NB4 (cell line): ENCODE measurements around the gene SMKR1.

Source experiments
- DNase-seq: peaks from one replicate; pipeline ENCODE4 v3.0.0; 2010; ENCODE audit warnings: low read depth
- H3K4me3 ChIP-seq: one replicate; pipeline ENCODE4 v1.5.1; 2011; ENCODE audit warnings: mild to moderate bottlenecking, low read depth, low read length, moderate library complexity
- MYC ChIP-seq: IDR thresholded peaks from 2 replicates; pipeline ENCODE4 v1.6.1; 2011; ENCODE audit warnings: low read depth, low read length
- POLR2A ChIP-seq: IDR thresholded peaks from 2 replicates; pipeline ENCODE4 v1.6.1; 2011; ENCODE audit warnings: mild to moderate bottlenecking; ENCODE audit not compliant: insufficient read length; ENCODE audit errors: extremely low read depth
- TF ChIP-seq, protein P1 (sequence below): IDR thresholded peaks from 2 replicates; pipeline ENCODE4 v1.6.1; 2011; ENCODE audit warnings: low read depth, low read length
- TF ChIP-seq, protein P2 (sequence below): IDR thresholded peaks from one replicate; pipeline ENCODE4 v1.5.1; 2012; ENCODE audit warnings: low read depth, low read length

Gene SMKR1

DNA sequence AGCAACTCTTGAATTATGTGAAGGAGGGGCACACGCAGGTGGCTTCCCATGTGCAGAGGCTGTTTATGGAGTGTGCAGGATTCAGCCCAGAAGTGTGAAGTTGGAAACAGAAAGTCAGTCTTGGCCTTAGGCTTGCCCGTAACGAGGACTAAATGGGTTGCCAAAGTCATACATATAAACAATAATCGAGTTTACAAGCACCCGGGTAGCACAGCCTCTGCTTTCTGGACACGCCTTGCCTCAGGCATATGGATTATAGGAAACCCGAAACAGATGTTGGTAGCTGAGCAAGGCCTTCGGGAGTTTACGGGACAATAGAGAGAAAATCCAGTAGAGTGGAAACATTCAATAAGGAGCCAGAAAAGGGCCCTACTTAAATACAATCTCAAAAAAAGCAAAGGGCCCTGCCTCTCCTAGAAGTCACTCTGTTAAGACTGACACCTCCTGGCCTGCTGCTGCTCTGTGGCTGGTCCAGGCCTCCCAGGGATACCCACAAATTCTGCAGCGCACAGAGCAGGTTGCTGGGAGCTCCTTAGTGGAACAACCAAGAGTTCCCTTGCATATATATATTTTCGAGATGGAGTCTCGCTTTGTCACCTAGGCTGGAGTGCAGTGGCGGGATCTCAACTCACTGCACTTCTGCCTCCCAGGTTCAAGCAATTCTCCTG is 48.5 kb downstream of the SMKR1 start:
- no peak overlapping the region for H3K4me3 ChIP-seq
- DNase-seq, result no peak
- TF ChIP-seq MYC, result no peak
- TF ChIP-seq, protein P1, sequence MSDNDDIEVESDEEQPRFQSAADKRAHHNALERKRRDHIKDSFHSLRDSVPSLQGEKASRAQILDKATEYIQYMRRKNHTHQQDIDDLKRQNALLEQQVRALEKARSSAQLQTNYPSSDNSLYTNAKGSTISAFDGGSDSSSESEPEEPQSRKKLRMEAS, result no peak
- TF ChIP-seq, protein P2, sequence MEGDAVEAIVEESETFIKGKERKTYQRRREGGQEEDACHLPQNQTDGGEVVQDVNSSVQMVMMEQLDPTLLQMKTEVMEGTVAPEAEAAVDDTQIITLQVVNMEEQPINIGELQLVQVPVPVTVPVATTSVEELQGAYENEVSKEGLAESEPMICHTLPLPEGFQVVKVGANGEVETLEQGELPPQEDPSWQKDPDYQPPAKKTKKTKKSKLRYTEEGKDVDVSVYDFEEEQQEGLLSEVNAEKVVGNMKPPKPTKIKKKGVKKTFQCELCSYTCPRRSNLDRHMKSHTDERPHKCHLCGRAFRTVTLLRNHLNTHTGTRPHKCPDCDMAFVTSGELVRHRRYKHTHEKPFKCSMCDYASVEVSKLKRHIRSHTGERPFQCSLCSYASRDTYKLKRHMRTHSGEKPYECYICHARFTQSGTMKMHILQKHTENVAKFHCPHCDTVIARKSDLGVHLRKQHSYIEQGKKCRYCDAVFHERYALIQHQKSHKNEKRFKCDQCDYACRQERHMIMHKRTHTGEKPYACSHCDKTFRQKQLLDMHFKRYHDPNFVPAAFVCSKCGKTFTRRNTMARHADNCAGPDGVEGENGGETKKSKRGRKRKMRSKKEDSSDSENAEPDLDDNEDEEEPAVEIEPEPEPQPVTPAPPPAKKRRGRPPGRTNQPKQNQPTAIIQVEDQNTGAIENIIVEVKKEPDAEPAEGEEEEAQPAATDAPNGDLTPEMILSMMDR, result no peak
- TF ChIP-seq POLR2A, result no peak

DNA sequence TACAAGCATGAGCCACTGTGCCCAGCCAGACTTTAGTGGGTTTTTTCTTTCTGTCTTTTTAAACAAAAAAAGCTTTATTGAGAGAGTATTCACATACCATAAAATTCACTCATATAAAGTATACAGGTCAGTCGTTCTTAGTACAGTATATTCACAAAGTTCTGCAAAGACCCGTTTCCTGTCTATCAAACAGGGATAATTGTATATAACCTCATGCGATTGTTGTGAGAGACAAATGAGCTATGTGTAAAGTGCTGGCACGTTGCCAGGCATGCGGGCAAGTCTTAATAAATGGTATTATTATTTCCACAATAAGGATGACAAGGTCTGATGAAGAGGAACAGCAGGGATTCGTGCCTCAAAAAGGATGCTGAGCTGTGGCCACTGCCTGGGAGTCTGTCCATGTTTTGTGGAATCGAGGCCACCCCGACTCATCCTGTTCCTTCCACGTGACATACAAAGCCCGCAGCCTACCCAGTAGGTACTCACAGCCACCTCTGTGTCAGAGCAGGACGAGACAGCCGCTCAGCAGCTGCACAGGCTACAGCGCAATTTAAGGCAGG is 51.6 kb downstream of the SMKR1 start:
- peak; percentile 57 for DNase-seq
- TF ChIP-seq, protein P2, result no peak
- TF ChIP-seq, protein P1, result 0 out of 2 replicates have a peak, but pooled peaks have one; percentile 21
- TF ChIP-seq MYC, result no peak
- H3K4me3 ChIP-seq, result no peak overlapping the region

DNA sequence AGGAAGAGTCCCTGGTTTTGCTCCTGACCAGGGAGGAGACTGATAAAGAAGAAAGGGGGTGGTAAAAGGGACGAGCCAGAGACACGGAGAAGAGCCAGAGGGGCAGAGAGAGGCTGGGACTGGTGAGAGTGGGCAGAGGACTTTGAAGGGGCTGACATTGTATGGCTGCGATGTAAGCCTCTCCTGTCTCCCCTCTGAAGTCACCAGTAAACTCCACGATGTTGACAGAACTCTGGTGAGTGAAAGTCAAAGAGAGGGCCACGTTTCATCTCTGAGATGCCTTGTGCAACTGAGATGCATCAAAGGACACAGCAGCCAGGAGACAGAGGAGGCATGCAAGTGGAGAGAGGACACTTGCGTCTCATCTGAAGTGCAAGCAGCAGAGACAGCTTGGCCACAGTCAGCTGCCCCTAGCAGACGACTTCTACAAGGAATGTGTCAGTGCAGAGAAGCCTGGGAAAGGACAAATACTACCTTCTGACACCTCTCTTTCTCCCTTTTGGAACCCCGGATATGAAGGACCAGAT is 54.3 kb downstream of the SMKR1 start:
- TF ChIP-seq, protein P1, result no peak
- TF ChIP-seq, protein P2, result no peak
- TF ChIP-seq POLR2A (no peak), MYC (no peak)
- no peak overlapping the region for H3K4me3 ChIP-seq
- no peak for DNase-seq

DNA sequence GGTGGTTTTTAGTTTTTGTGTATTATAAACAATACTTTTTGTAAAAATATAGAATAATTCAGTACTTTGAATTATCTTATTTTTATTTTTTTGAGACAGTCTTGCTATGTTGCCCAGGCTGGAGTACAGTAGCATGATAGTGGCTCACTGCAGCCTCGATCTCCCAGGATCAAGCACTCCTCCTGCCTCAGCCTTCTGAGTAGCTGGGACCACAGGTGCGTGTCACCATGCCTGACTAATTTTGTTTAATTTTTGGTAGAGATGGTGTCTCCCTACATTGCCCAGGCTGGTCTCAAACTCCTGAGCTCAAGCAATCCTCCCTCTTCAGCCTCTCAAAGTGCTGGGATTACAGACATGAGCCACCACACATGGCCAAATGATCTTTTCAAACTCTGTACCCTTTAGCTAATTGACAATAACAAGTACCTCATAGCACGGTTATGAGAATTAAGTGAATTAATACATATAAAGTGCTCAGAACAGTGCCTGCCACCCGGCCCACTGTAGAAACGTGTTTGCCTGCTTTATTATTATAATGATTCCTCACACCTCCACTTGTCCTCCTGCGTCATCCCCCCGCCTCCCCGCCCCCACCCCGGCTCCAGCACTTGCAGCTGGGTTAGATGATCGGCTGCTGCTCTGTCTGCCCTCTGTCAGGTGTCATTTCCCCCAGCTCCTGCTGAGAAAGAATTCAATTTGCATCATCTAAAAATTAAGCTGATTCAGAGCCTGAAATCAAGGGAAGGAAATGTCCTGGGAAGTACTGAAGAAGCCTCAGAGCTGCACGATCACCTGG is 55.6 kb downstream of the SMKR1 start:
- no peak for TF ChIP-seq MYC
- TF ChIP-seq POLR2A, result no peak
- TF ChIP-seq, protein P1, result no peak
- TF ChIP-seq, protein P2, result no peak
- no peak overlapping the region for H3K4me3 ChIP-seq
- no peak for DNase-seq

DNA sequence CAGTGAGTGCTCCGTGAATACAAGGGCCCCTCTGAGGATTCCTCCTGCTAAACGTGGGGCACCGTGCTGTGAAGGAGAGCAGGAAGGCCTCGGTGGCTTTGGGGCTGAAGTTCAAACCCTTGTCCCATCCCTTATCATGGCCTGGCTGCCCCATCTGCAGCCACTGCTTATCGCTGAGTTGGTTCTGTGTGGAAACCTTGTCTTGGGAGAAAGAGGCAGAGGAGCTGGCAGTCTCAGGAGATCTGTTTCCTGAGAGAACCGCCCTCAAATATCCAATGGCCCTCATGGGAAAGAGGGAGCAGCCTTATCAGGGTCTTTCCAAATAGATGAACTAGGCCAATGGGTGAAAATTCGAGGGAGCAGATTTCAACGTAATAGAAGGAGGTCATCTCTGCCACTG is 57.2 kb downstream of the SMKR1 start:
- no peak for TF ChIP-seq POLR2A
- TF ChIP-seq MYC, result no peak
- TF ChIP-seq, protein P2, result no peak
- TF ChIP-seq, protein P1, result no peak
- no peak overlapping the region for H3K4me3 ChIP-seq
- DNase-seq, result no peak
